HG03095 (cell line): ENCODE measurements around the gene RRP8.
A peak's percentile ranks its signal among the peaks of the same experiment; 100 is the strongest.

Experiments used
- ATAC-seq: cut with Tn5 transposase; IDR thresholded peaks from one replicate; pipeline ENCODE4 v1.9.1; 2021; ENCODE audit warnings: moderate library complexity; ENCODE audit not compliant: unreplicated experiment

RRP8 gene

DNA sequence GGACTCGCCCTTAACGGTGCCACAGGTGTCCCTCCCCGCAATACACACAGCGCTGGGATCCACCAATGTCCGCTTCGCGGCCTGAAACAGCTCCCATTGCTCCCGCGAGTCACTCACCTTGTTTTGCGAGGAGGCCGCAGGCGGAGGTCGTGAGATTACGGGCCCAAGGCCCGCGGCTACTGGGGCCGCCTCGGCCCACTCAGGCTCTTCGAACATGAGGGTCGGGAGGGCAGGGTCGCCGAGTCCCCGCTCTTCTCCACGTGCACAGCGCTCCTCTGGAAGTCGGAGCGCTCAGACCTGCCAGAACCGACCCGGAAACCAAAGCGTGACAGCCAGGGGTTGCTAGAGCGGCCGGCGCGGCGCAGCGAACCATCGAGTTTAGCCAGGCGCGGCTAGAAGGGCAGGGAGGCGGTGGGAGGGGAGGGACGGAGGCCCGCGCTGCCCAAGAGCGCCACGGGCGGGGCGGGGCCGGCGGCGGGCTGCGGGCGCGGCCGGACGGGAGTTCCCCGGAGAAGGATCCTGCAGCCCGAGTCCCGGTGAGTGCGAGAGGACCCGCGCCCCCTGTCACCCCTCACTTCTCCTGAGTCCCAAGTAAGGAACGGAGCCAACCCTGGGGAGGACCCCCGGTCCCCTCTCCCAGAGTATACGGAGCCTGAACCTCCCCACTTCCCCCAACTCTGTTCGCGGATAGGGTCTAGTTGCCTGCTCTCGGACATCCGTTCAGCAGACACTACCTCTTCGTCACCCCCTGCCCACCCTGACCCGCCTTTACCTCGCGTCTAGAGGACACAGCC lies at the start of gene RRP8, which contains the start of gene ILK:
RRP8 (minus strand) TSS at position 330 of the 794 bp plus-strand sequence; CDS start at position 216, 114 bp downstream.
ILK (plus strand) TSS at position 488 of the 794 bp plus-strand sequence. CDS start 498 bp downstream, outside the sequence.
- ATAC-seq, result peak; percentile 71

DNA sequence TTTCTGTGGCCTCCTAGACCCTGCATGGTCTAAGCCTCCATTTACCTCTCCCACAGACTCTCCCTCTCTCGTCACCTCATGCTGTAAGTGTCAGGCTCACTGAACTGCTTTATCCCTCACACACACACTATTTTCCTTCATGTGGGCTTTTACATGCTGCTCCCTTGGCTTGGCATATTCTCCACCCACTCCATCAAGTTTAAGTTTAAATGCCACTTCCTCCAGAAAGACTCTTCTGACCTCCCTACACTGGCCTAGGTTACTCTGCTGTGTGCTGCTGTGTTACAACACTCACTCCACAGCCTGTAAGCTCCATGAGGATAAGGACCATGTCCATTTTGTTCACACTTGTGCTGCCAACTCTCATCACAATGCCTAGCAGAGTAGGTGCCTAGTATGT lies 49.7 kb upstream of the RRP8 start:
- no peak for ATAC-seq

DNA sequence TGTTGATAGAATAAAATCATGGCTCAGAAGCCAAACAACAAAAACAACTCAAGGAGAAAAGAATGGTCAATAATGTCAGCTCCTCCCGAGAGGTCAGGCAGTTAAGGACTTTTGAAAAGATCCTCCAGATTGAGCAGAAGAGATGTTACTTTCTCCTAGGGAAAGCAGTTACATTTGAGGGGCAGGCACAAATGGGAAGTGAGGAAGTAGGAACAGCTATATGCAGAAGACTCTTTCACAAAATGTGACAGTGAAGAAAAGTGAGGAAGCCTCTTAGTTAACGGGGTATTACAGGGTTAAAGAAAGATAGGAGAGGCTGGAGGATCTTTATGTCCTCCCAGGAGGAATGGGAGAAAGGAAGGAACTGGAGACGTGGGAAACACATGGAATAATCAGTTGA lies 48.8 kb upstream of the RRP8 start:
- ATAC-seq, result no peak

DNA sequence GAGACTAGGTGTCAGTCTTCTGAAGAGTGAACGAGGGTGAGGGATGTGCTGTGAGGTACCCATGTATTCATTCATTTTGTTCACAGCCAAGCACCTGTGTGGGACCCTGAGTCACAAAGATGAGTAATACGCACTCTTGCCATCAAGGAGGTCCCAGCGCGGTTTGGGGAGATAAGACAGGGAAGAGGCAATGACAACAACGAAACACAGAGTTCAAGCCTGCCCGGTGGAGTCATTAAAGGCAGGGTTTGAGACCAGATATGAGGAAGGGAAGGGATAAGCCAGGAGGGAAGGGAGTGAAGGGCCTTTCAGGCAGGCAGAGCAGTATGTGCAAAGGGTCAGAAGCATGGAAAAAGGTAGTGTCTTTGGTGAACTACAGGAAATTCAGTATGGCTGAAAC lies 47.6 kb upstream of the RRP8 start:
- ATAC-seq, result no peak

DNA sequence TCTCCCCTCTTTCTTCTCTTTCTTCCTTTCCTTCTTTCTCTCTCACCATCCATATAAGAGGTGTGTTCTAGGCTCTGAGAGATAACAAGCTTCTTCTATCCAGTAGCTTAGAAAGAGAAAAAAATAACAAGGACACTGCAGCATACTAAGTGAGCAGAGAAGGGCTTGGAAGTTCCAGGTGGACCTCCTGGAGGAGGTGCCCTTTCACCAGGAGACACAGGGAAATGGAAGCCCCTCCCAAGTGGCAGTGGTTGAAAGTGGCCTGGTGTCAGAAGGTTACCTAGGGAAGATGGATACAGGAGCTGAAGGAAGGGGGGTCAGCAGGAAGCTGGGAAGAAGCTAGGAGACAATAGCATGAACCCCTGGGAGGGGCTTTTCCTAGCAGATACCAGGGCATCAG lies 46.7 kb upstream of the RRP8 start:
- ATAC-seq, result no peak

DNA sequence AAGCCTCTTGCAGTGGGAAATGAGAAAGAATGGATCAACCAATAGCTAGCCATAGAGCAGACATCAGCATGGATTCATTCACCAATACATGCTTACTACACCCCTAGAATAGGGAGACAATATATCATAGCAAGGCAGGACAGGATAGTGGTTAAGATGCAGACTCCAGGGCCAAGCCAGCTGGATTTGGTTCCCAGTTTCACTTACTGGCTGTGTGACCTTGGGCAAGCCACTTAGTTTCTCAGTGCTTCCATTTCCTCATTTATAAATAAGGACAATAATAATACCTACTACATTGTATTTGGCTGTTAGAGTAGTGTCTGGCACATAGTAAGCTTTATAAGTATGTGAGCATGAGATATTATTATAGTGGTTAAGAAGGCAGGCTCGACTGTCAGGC lies 45.1 kb upstream of the RRP8 start:
- no peak for ATAC-seq

DNA sequence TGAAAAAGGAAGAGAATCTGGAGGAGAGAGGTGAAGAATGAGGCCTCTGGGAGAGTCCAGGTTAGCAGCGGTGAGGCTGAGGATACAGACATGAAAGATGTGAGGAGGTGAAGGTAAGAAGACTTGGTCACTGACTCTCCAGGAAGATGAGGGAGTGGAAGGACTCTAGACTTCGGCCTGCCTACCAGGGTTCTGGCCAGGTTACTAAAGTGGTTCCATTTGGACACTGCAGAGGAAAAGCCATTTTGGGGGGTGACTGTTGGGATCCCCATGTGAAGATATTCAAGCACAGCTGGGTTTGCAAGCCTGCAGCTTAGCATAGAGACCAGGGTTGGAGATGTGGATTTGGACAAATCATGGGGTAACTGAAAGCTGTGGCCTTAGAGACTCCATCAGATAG lies 44.4 kb upstream of the RRP8 start:
- ATAC-seq, result no peak

DNA sequence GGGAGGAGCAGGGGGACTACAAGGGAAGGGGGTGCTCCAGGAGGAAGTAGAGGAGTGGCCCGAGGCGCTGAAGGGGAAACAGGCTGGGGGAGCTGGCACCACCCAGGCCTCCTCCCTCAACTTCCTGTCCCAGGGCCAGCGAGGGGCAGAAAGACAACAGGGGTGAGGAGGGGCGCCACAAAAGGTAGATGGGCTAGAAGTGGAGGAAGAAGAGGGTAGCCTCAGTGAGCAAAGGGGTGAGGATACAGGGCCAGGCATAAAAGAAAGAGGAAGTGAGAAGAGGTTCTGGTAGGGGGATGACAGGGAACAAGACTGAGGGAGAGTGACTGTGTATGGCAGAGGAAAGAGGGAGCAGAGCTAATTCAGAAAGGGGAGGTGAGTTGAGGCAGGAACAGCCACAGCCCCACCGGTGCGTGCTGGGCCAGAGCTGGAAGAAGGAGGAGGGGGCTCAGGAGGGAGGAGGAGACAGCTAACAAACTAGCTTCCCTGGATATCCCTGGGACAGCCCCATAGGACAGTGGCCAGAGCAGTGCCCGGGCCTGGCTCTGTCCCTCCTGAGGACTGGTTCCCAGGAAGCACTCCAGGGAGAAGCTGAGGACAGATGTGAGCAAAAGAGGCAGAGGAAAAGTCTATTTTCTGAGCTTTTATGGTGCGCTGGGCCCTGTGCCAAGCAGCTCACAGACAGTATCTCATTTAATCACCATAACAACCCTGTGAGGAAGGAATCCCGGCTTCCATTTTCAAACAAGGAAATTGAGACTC lies 43.7 kb upstream of the RRP8 start:
- ATAC-seq, result peak; percentile 93

DNA sequence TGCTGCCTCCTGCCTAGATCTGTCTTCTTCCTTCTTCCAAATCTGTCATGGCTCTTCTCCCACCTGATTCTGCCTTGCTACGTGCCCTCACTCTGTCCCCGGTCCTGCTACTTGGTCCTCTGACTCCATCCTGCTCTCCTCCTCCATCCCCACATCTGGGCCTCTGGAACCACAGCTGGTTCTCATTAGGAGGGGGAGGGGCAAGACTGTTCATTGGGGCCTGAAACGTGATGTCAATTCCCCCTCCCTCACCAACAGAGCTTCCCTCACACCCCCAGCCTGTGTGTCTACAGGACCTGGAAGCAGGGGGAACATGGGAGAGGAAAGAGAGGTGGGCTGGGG lies 43.1 kb upstream of the RRP8 start:
- ATAC-seq, result no peak

DNA sequence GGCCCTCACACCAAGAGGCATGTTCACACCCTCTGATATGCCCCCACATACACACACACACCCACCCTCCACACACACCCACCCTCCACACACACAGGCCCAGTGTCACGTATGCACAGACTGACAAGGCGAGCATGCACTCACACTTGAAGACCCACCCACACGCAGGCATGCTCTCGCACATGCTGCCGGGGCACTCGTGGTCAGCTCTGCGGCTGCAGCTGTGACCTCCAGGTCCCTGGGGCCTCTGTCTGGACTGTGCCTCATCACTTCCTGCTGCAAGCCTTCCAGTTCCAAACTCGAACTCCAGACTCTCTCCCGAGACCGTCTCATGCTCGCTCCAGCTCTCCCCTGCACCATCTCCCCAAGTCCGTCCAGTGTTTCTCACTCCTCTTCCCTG lies 42.7 kb upstream of the RRP8 start:
- no peak for ATAC-seq

DNA sequence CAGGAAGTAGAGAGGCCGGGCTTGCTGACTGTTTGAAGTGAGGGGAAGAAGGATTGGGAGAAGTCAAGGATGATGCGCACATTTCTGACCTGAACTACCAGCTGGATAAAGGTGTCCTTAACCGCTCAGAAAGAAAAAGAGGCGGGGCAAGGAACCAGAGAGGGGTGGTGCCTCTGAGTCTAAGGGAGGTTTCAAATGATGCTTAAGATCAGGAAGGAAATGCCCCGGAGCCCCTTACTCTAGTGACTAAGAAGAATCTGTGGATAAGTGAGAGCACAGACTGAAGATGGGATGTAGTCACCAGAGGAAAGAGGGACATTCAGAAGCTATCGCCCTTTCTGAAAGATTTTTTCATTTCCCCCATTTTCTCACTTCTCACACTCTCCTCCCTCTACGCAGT lies 39.5 kb upstream of the RRP8 start:
- no peak for ATAC-seq

DNA sequence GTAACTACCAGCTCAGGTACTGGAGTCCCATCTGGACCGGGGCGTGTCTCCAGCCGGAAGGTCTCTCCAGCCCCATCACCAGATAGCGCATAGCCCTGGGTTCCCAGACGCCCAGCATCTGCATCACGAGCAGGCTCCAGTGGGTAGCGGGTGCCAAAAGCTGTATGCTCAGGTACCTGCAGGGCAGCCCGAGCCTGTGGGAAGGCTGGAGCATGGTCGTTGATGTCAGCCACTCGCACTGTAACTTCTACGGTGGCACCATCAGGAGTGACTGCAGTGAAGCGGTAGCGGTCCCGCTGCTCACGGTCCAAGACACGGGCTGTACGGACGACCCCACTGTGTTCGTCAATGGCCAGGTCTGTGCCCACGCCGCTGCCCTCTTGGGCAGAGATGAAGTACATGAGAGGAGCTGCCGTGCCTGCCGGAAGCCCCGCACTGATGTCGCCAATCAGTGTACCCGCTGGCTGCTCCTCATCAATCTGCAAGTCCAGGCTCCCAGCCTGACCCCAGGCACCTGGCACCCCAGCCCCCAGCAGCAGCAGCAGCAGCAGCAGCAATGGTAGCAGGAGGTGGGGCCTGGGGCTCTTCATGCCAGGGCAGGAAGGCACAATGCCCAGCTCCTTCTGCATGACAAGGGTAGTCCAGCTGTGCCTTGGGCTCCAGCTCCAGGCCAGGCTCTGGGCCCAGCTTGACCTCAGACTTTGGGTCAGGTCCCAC lies 37.7 kb upstream of the RRP8 start:
- no peak for ATAC-seq

DNA sequence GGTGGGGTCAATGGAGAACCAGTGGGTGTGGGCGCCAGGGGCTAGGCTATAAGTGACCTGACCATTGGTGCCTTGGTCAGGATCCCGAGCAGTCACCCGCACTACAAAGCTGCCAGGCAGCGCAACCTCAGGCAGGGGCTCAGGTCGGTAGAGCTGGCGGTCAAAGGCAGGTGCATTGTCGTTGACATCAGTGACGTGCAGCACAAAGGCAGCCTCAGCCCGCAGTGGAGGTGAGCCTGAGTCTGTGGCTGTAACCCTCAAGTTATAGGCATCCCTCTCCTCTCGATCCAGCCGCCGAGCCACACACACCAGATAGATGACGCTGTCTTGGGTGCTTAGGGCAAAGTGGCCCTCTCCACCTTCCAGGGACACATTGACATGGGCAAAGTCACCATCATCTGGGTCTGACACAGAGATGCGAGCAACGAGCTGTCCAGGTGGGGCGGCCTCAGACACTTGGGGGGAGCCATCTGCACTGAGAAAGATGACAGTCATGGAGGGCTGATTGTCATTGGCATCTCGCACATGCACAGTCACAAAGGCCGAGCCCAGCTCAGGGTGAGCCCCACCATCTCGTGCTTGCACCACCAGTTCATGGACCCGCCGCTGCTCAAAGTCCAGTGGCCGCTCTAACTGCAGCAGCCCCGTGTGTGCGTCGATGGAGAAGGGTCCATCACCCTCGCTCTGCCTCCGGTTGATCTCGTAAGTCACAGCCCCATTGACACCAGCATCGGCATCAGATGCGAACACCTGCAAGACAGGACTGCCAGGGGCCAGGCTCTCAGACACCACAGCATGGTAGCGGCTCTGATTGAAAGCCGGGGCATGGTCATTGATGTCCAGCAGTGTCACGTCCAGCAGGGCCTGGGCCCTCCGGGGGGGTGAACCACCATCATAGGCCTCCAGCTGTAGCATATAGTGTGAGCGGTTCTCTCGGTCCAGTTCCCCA lies 36.9 kb upstream of the RRP8 start:
- ATAC-seq, result no peak

DNA sequence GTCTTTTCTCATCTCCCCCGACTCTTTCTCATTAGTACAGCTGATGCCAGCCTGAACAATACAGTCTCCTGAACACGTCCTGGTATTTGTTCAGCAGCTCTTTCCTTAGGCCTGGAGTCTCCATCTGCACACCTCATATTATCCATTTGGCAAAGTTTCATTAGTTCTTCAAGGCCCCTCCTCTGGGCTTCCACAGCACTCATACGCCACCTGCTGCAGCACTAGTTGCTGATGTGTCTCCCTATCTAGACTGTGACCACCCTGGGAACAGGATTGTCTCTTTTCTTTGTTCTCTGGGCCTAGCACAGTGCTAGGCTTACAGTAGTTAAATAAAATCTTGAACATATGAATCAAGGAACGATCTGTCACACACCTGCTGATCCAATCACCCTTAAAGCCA lies 35.0 kb upstream of the RRP8 start:
- ATAC-seq, result no peak

DNA sequence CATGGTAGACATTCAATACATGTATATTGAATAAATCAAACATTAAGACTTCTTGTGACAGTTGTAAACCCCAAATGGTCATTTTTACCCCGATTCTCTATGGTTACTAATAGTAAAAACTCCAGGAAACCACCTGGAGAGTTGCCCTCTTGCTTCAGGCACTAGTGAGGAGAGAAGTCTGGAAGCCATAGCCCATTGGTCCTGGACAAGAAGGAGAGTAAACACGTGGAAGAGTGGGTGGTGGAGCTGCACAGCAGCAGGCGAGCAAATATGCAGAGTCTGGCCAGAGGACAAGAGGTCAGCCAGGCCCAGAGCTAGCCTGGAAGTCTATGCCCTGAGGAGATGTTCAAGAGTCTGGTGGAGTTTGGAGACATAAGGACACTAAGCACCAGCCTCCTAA lies 34.5 kb upstream of the RRP8 start:
- ATAC-seq, result no peak

DNA sequence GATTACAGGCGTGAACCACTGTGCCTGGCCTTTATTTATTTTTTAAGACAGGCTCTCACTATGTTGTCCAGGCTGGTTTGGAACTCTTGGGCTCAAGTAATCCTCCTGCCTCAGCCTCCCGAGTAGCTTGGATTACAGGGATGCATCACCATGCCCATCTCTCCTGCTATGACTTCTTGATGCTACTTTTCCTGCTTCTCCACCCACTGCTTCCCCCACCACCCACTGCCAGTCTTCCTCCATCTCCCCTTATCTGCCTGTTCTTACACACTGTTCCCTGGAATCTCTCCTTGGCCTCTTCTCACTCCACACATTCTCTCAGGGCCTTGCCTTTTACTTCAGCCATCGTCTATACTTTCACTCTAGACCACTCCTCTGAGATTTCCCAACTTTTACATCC lies 33.1 kb upstream of the RRP8 start:
- no peak for ATAC-seq

DNA sequence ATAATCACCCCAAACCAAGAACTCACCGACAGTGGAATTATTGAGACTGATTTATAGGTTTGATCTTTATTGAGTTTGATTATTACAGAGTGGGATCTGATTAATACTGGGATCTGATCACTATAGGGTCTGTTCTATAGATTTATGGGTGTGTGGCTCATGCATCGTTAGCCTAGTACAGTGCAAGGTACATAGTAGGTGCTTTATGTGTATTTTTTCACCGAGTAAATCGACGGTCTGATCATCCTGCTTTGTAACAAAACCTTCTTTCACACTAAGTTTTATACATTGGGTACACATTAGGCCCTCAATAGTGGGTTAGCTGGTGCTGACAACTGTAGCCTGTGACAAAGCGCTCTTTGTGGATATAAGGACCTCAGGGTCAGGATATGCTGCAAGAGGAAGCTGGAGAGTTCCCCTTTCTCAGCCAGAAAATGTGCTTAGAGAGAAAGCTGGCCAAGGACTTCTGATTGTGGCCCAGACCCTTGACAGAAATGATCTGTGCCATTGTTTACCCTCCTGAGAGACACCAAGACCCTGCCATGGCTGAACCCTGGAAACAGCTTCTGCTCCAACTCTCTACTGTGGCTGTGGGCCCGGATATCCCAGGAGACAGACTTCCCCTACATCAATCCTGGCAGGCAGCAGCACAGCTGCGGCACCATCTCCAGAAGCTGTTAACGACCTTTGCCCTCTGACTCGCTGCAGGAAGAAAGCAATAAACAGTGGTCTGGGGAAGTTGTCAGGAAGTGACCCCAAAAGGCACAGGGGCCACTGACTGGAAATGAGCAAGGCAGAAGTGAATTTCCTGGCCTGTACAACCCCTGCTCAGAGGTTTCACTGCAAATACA lies 31.9 kb upstream of the RRP8 start:
- no peak for ATAC-seq

DNA sequence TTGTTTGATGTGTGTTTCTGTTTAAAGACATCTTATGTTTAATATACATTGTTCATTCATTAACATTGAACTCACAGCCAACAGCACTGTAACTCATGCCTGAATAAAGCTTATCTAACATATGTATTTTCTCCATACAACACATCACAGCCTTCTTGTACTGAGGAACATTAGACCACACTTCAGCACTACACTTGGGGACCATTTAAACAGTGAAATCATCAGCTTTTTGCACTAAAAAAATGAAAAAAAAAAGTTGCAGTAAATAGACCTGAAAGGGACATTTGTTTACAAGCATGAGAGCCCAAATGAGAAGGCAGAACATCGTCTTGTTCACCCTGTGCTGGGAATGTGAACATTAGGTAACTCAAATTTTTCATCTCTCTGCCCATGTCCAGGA lies 31.1 kb upstream of the RRP8 start:
- no peak for ATAC-seq
